ENCODE measurements around the gene PELI2. TPM values are rescaled to one million over a fixed set of nuclear protein-coding genes. Genes with fewer than 3 reads are reported as not detected.
A peak's percentile ranks its signal among the peaks of the same experiment; 100 is the strongest.

Gene PELI2
- total RNA-seq, 2 donors from 2014 or later, result 22.2 to 28.3 TPM

DNA sequence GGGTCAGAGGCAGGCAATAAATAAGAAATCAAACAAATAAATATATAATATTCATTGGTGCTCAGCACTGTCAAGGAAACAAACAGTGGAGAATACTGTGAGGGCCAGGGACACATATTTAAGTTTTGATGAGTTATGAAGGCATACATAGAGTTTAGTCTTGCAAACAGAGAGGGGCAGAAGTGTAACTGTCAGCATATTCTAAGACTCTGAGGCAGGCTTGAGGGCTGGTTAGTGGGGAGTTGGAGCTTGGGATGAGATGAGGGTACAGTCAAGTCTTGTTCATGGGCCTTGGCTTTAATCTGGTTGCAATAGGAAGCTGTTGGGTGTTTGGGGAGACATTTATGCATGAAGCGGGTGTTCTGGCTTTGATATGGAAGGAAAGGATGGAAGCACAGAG is 78.9 kb downstream of the PELI2 start:
- no peaks in the 10 kb centered on the region for H3K9me3 ChIP-seq
- TF ChIP-seq, protein P1, sequence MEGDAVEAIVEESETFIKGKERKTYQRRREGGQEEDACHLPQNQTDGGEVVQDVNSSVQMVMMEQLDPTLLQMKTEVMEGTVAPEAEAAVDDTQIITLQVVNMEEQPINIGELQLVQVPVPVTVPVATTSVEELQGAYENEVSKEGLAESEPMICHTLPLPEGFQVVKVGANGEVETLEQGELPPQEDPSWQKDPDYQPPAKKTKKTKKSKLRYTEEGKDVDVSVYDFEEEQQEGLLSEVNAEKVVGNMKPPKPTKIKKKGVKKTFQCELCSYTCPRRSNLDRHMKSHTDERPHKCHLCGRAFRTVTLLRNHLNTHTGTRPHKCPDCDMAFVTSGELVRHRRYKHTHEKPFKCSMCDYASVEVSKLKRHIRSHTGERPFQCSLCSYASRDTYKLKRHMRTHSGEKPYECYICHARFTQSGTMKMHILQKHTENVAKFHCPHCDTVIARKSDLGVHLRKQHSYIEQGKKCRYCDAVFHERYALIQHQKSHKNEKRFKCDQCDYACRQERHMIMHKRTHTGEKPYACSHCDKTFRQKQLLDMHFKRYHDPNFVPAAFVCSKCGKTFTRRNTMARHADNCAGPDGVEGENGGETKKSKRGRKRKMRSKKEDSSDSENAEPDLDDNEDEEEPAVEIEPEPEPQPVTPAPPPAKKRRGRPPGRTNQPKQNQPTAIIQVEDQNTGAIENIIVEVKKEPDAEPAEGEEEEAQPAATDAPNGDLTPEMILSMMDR (IDR thresholded peaks at IDR 0.05), result no peak
- H3K27me3 ChIP-seq (replicated peaks; ENCODE audit: insufficient read depth), result no peaks in the 10 kb centered on the region
- no peak overlapping the region for H3K27ac ChIP-seq
- H3K36me3 ChIP-seq, result no peaks in the 10 kb centered on the region
- ATAC-seq (ENCODE audit: insufficient number of reproducible peaks, low FRiP score, low read depth) (no peak), DNase-seq (ENCODE audit: low spot score) (no peak)
- H3K4me1 ChIP-seq (ENCODE audit: control insufficient read depth in 1 of 2, low read depth in 2 of 2), result peaks cover 14 to 28% of the 10 kb centered on the region in 2 donors
- no peak overlapping the region for H3K4me3 ChIP-seq

DNA sequence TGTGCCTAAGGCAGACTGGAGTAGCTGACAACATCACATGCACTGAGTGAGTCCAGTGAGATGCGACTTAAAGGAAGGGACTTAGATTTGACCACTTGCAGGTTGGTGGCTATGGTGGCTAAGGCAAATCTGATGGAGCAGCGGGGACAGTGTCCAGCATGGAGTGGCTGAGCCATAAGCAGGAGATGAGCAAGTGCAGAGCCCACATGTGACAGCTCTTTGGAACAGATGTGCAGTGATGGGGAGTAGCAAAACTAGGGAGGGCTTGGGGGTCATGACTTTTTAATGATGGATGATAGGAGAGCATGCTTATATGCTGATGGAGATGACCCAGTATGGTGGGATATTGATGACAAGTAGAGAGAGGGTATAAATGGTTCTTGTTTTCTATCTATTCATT is 80.2 kb downstream of the PELI2 start:
- TF ChIP-seq, protein P1 (IDR thresholded peaks at IDR 0.05), result no peak
- no peak overlapping the region for H3K4me3 ChIP-seq
- DNase-seq (ENCODE audit: low spot score) (no peak), ATAC-seq (ENCODE audit: insufficient number of reproducible peaks, low FRiP score, low read depth) (no peak)
- H3K27ac ChIP-seq, result peak overlapping the region in 1 of 2 donors; percentile 57
- no peaks in the 10 kb centered on the region for H3K9me3 ChIP-seq
- H3K27me3 ChIP-seq (replicated peaks; ENCODE audit: insufficient read depth), result no peaks in the 10 kb centered on the region
- H3K36me3 ChIP-seq, result no peaks in the 10 kb centered on the region
- peaks cover 11 to 28% of the 10 kb centered on the region in 2 donors for H3K4me1 ChIP-seq (ENCODE audit: control insufficient read depth in 1 of 2, low read depth in 2 of 2)

DNA sequence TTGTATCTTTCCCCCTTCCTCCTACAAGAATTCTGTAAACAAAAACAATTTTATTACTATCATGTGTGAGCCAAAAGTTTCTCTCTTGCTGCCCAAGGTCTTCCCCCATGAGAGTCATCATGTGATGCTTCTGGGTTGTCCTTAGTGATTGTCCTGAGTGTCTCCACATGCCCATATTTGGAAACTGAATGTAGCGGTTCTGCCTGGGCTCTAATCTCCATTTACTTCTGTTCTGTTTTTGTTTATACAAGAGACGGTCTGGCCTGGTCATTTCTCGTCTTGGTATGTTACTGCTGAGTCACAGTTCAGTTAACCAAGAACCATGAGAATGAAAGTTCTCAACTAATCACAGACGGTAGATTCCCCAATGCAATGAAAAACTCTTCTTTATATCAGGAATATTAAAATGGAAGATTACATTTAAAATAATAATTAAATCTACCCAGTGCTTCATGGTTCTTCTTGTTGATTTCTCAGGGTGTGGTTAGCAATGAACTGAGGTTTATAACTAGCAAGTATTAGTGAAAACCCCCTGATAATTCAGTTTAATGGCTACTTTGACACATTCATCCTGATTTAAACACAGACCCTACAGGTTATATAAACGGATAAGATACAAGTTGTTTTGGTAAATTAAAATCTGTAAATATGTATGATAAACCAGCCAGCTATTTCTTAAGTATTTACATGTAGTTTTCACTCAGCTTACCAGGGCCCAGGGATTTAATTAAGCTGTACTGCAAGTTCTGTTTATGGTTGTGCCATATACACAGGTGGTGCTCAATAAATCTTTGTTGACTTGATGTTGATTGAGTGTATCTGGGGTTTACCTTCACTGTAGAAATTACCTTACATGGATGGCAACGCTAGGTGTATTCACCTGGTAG is 81.1 kb downstream of the PELI2 start:
- ATAC-seq (ENCODE audit: insufficient number of reproducible peaks, low FRiP score, low read depth) (peak; percentile 66), DNase-seq (ENCODE audit: low spot score) (no peak)
- H3K4me3 ChIP-seq, result peak overlapping the region; percentile 33
- TF ChIP-seq, protein P1 (IDR thresholded peaks at IDR 0.05), result no peak
- no peaks in the 10 kb centered on the region for H3K27me3 ChIP-seq (replicated peaks; ENCODE audit: insufficient read depth)
- no peaks in the 10 kb centered on the region for H3K36me3 ChIP-seq
- peaks cover 11 to 28% of the 10 kb centered on the region in 2 donors for H3K4me1 ChIP-seq (ENCODE audit: control insufficient read depth in 1 of 2, low read depth in 2 of 2)
- H3K9me3 ChIP-seq, result no peaks in the 10 kb centered on the region
- peak overlapping the region; percentile 7 to 57 for H3K27ac ChIP-seq

DNA sequence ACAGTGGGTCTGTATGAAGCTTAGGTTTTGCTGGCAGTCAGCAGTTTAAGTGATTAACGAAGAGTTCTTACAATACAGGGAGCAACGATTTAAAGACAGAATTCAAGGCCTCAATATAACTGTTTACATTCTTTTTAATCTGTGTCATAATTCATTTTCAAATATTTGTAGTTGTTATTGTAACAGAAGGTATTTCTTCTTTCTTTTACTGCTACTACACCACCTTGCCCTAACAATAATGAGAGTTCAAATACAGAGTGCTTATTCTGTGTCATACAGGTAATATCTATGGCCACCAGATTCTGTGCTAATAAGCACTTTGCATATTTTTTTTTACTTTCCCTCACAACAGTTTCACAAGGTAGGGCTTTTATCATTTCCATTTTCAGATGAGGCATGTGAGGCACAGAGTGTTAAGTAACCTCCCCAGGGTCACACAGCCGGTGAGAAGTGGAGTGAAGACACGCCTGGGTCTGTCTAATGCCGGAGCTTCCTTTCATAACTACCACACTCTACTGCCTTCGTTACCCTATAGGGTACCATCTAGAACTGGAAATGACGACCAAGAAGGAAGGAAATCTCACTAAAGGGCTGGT is 81.9 kb downstream of the PELI2 start:
- Histone ChIP-seq H3K9me3 (no peaks in the 10 kb centered on the region), H3K27ac (peak overlapping the region; percentile 7 to 57), H3K4me3 (no peak overlapping the region), H3K27me3 (replicated peaks; ENCODE audit: insufficient read depth) (no peaks in the 10 kb centered on the region), H3K4me1 (ENCODE audit: control insufficient read depth in 1 of 2, low read depth in 2 of 2) (peaks cover 11 to 28% of the 10 kb centered on the region in 2 donors), H3K36me3 (no peaks in the 10 kb centered on the region)
- no peak for DNase-seq (ENCODE audit: low spot score)
- TF ChIP-seq, protein P1 (IDR thresholded peaks at IDR 0.05), result no peak
- no peak for ATAC-seq (ENCODE audit: insufficient number of reproducible peaks, low FRiP score, low read depth)

DNA sequence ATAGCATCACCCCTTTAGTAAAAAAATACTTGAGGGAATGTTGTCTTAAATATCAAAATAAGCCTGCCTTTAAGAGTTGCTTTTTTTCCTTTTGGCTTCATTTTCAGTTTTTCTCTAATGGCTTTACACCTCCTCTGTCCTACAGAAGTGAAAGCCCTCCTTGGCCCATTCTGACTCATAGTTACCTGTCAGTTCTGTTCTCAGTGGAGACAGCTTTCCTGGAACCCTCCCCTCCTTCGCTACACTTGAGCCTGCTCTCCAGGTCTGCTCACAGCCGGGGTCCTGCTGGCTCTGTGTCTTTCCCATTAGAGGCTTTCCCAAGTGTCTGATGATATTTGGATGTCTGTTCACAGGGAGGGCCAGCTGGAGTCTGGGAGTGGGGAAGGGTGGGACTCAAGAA is 84.0 kb downstream of the PELI2 start:
- TF ChIP-seq, protein P1 (IDR thresholded peaks at IDR 0.05), result no peak
- Histone ChIP-seq H3K36me3 (no peaks in the 10 kb centered on the region), H3K27me3 (replicated peaks; ENCODE audit: insufficient read depth) (no peaks in the 10 kb centered on the region), H3K4me3 (no peak overlapping the region), H3K27ac (no peak overlapping the region), H3K9me3 (no peaks in the 10 kb centered on the region), H3K4me1 (ENCODE audit: control insufficient read depth in 1 of 2, low read depth in 2 of 2) (peaks cover 15 to 26% of the 10 kb centered on the region in 2 donors)
- ATAC-seq (ENCODE audit: insufficient number of reproducible peaks, low FRiP score, low read depth) (no peak), DNase-seq (ENCODE audit: low spot score) (no peak)

Data from thoracic aorta (tissue), 2 donors.